Tibial artery (tissue), 4 donors: ENCODE data around the gene WDR64.
"Not testable (repeated sequence)": the region's sequence is repeated elsewhere in the genome, so short reads cannot be mapped to it uniquely, and the experiment has no call there.

Experiments used
- DNase-seq, 2 donors: peaks; one replicate each; pipeline ENCODE4 v3.0.0-alpha.2; 2019
- H3K27ac ChIP-seq, 2 donors: fragments of 200-600 bp; sonication (generic) in 1 of 2; 1 replicate in 1 of 2; 2 replicates in 1 of 2; pipeline ENCODE4 v1.5.1; 2018 to 2019; ENCODE audit warnings: mild to moderate bottlenecking in 1 of 2
- H3K27me3 ChIP-seq, 2 donors: fragments of 200-600 bp; sonication (generic) in 1 of 2; one replicate each; pipeline versions ENCODE4 v1.5.1 to v1.6.0; 2016 to 2019
- H3K36me3 ChIP-seq, 3 donors: fragments of 200-600 bp; sonication (generic) in 2 of 3; one replicate each; pipeline ENCODE4 v1.5.1; 2016 to 2019; ENCODE audit warnings: mild to moderate bottlenecking in 2 of 3
- H3K4me1 ChIP-seq, 4 donors: fragments of 200-600 bp; sonication (generic) in 2 of 4; 1 replicate in 3 of 4; 2 replicates in 1 of 4; pipeline ENCODE4 v1.5.1; 2016 to 2019
- H3K4me3 ChIP-seq, 2 donors: fragments of 200-600 bp; sonication (generic) in 1 of 2; 1 replicate in 1 of 2; 2 replicates in 1 of 2; pipeline ENCODE4 v1.5.1; 2018 to 2019; ENCODE audit warnings: mild to moderate bottlenecking in 2 of 2
- H3K9me3 ChIP-seq, 3 donors: fragments of 200-600 bp; sonication (generic) in 1 of 3; one replicate each; pipeline ENCODE4 v1.5.1; 2016 to 2019
- CTCF ChIP-seq, 2 experiments: fragments of 200-600 bp in 1 of 2; fragments of 450-650 bp in 1 of 2; IDR thresholded peaks; one replicate each; pipeline ENCODE4 v1.5.1; 2017 to 2019; ENCODE audit warnings: antibody characterized with exemption in 2 of 2, mild to moderate bottlenecking in 1 of 2, moderate library complexity in 1 of 2
- intact Hi-C: fragments of 100-400 bp; cut with DNase I; formaldehyde crosslinking; loops from one replicate; pipeline ENCODE4 v1.15.0; 2023; ENCODE audit warnings: low total_unique reads

The WDR64 gene

GRCh38 chr1:241675983-241676382 is 23.9 kb downstream of the WDR64 start:
- DNase-seq, result no peak
- Histone ChIP-seq H3K36me3 (no peaks in the 10 kb centered on the region), H3K4me3 (no peak overlapping the region), H3K27ac (no peak overlapping the region), H3K4me1 (no peaks in the 10 kb centered on the region), H3K27me3 (no peaks in the 10 kb centered on the region), H3K9me3 (no peaks in the 10 kb centered on the region)
- no peak for TF ChIP-seq CTCF (IDR thresholded peaks at IDR 0.05)
- intact Hi-C loops, result no loop called here

GRCh38 chr1:241677201-241677600 is 25.1 kb downstream of the WDR64 start:
- no peaks in the 10 kb centered on the region for H3K36me3 ChIP-seq
- no peak for TF ChIP-seq CTCF (IDR thresholded peaks at IDR 0.05)
- intact Hi-C loops, result no loop called here
- H3K9me3 ChIP-seq, result no peaks in the 10 kb centered on the region
- H3K4me1 ChIP-seq, result no peaks in the 10 kb centered on the region
- H3K27me3 ChIP-seq, result no peaks in the 10 kb centered on the region
- DNase-seq, result no peak
- H3K27ac ChIP-seq, result no peak overlapping the region
- H3K4me3 ChIP-seq, result no peak overlapping the region

GRCh38 chr1:241678536-241678935 is 26.5 kb downstream of the WDR64 start:
- intact Hi-C loops, result no loop called here
- no peaks in the 10 kb centered on the region for H3K36me3 ChIP-seq
- no peak for TF ChIP-seq CTCF (IDR thresholded peaks at IDR 0.05)
- H3K9me3 ChIP-seq, result no peaks in the 10 kb centered on the region
- H3K4me3 ChIP-seq, result no peak overlapping the region
- H3K27me3 ChIP-seq, result no peaks in the 10 kb centered on the region
- H3K4me1 ChIP-seq, result no peaks in the 10 kb centered on the region
- H3K27ac ChIP-seq, result no peak overlapping the region
- no peak for DNase-seq

- intact Hi-C loops, result no loop called here
- Histone ChIP-seq H3K36me3 (no peaks in the 10 kb centered on the region), H3K4me1 (no peaks in the 10 kb centered on the region), H3K27ac (no peak overlapping the region), H3K27me3 (no peaks in the 10 kb centered on the region), H3K9me3 (no peaks in the 10 kb centered on the region), H3K4me3 (no peak overlapping the region)
- TF ChIP-seq CTCF (IDR thresholded peaks at IDR 0.05), result no peak
- no peak for DNase-seq
Measured at GRCh38 chr1:241679404-241679803, 27.3 kb downstream of the WDR64 start.

GRCh38 chr1:241679961-241680360 is 27.9 kb downstream of the WDR64 start:
- intact Hi-C loops, result no loop called here
- no peaks in the 10 kb centered on the region for H3K4me1 ChIP-seq
- no peak overlapping the region for H3K4me3 ChIP-seq
- no peaks in the 10 kb centered on the region for H3K9me3 ChIP-seq
- TF ChIP-seq CTCF (IDR thresholded peaks at IDR 0.05), result no peak
- H3K36me3 ChIP-seq, result no peaks in the 10 kb centered on the region
- H3K27me3 ChIP-seq, result no peaks in the 10 kb centered on the region
- H3K27ac ChIP-seq, result no peak overlapping the region
- DNase-seq, result no peak

- DNase-seq, intact Hi-C loops, H3K27me3 ChIP-seq, H3K36me3 ChIP-seq, H3K9me3 ChIP-seq, H3K27ac ChIP-seq, H3K4me3 ChIP-seq, H3K4me1 ChIP-seq: not testable (repeated sequence)
Measured at GRCh38 chr1:241681861-241682448, 29.9 kb downstream of the WDR64 start.
